Measurements from ENCODE around the gene ALDH2. TPM values are rescaled to one million over a fixed set of nuclear protein-coding genes. Genes with fewer than 3 reads are reported as not detected.

ALDH2 gene
- total RNA-seq, 4 donors from 2014 or later, result 70.2 to 120 (median 95.3) TPM

DNA sequence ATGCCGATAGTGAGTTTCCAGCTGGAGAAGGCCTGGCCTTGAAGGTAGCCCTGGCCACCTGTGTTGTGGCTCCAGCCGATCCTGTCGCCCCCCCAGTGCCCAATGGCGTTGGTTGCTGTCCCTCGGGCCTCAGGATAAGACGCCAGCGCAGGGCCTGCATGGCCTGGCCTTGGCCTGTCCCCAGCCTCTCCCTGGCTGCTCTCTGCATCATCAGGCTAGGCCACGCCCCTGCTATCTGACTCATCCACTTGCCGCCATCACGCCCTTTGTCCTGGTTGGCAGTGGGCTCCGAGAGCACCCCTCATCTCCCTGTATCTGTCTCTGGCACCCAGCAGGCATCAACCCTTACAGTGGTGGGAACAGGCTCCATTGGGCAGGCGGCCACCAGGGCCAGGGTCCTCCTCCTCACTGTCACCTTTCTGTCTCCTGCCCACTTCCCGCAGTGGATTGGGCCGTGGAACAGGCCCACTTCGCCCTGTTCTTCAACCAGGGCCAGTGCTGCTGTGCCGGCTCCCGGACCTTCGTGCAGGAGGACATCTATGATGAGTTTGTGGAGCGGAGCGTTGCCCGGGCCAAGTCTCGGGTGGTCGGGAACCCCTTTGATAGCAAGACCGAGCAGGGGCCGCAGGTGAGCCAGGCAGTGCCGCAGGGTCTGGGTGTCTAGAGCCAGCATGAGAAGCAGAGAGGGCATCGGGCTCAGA is 25.6 kb downstream of the ALDH2 start:
- no peak for TF ChIP-seq CTCF (IDR thresholded peaks at IDR 0.05)
- TF ChIP-seq POLR2A (IDR thresholded peaks at IDR 0.05), result no peak
- Histone ChIP-seq H3K4me3 (no peak overlapping the region), H3K9me3 (no peaks in the 10 kb centered on the region), H3K27me3 (no peaks in the 10 kb centered on the region), H3K27ac (peak overlapping the region in 1 of 4 donors; percentile 63), H3K36me3 (peaks cover 2 to 97% (median 29%) of the 10 kb centered on the region in 3 donors), H3K4me1 (peaks cover 0 to 13% (median 0%) of the 10 kb centered on the region in 4 donors)
- DNase-seq (ENCODE audit: low spot score in 2 of 2), result peak; percentile 32 to 45
- 86 to 87% methylated on average over 21 to 27 of the region's 27 CpGs for WGBS, 2 donors

GRCh38 chr12:111792856-111793235 is 26.1 kb downstream of the ALDH2 start:
- peak overlapping the region in 1 of 4 donors; percentile 63 for H3K27ac ChIP-seq
- WGBS, 2 donors, result 83 to 94% methylated on average over 3 of the region's 3 CpGs
- H3K4me3 ChIP-seq, result no peak overlapping the region
- H3K36me3 ChIP-seq, result peaks cover 2 to 97% (median 29%) of the 10 kb centered on the region in 3 donors
- DNase-seq (ENCODE audit: low spot score in 2 of 2), result no peak
- H3K27me3 ChIP-seq, result no peaks in the 10 kb centered on the region
- TF ChIP-seq EP300 (IDR thresholded peaks at IDR 0.05) (no peak), CTCF (IDR thresholded peaks at IDR 0.05) (no peak), POLR2A (IDR thresholded peaks at IDR 0.05) (no peak)
- no peaks in the 10 kb centered on the region for H3K9me3 ChIP-seq
- H3K4me1 ChIP-seq, result peaks cover 0 to 13% (median 0%) of the 10 kb centered on the region in 4 donors

DNA sequence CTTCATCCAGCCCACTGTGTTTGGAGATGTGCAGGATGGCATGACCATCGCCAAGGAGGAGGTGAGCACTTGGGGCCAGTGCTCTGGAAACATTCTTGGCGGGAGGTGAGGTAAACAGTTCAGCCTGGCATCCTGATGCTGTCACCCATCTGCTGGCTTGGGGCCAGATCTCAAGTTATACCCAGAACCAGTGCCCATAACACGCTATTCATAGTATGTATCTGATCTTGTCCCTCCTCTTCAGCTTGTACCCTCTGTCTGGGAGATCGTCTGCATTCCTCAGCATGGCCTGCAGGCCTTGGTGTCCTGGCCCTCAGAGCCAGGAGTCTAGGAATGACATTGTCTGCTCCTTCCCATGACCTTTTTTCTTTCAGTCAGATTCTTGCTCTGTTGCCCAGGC is 31.4 kb downstream of the ALDH2 start:
- no peak for TF ChIP-seq POLR2A (IDR thresholded peaks at IDR 0.05)
- peaks cover 0 to 100% (median 17%) of the 10 kb centered on the region in 3 donors for H3K36me3 ChIP-seq
- DNase-seq (ENCODE audit: low spot score in 2 of 2), result no peak
- WGBS, 2 donors, result 85 to 87% methylated on average over 4 of the region's 4 CpGs
- H3K9me3 ChIP-seq, result no peaks in the 10 kb centered on the region
- H3K27me3 ChIP-seq, result no peaks in the 10 kb centered on the region
- no peak overlapping the region for H3K4me3 ChIP-seq
- no peaks in the 10 kb centered on the region for H3K4me1 ChIP-seq
- no peak overlapping the region for H3K27ac ChIP-seq

DNA sequence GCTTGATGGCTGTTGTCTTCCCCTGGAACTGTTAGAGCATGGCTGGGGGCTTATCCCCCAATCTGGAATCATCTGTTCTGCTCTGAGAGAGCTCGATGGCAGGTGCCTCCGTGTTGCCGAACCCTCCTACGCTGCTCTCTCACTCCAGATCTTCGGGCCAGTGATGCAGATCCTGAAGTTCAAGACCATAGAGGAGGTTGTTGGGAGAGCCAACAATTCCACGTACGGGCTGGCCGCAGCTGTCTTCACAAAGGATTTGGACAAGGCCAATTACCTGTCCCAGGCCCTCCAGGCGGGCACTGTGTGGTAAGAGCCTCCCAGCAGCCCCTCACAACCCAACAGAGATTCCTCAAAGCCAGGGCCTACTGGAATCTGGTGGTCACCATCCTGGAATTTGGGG is 33.0 kb downstream of the ALDH2 start:
- no peak overlapping the region for H3K27ac ChIP-seq
- H3K36me3 ChIP-seq, result peaks cover 2 to 100% (median 17%) of the 10 kb centered on the region in 3 donors
- TF ChIP-seq POLR2A (IDR thresholded peaks at IDR 0.05) (no peak), CTCF (IDR thresholded peaks at IDR 0.05) (no peak), EP300 (IDR thresholded peaks at IDR 0.05) (no peak)
- H3K27me3 ChIP-seq, result no peaks in the 10 kb centered on the region
- 94 to 97% methylated on average over 9 of the region's 9 CpGs for WGBS, 2 donors
- no peak for DNase-seq (ENCODE audit: low spot score in 2 of 2)
- H3K4me1 ChIP-seq, result no peaks in the 10 kb centered on the region
- H3K4me3 ChIP-seq, result no peak overlapping the region
- no peaks in the 10 kb centered on the region for H3K9me3 ChIP-seq

- Histone ChIP-seq H3K9me3 (no peaks in the 10 kb centered on the region), H3K27ac (no peak overlapping the region), H3K27me3 (no peaks in the 10 kb centered on the region), H3K4me3 (no peak overlapping the region), H3K4me1 (no peaks in the 10 kb centered on the region), H3K36me3 (peaks cover 2 to 100% (median 8%) of the 10 kb centered on the region in 3 donors)
- DNase-seq (ENCODE audit: low spot score in 2 of 2), result no peak
- WGBS, 2 donors, result 91 to 94% methylated on average over 6 of the region's 6 CpGs
- TF ChIP-seq CTCF (IDR thresholded peaks at IDR 0.05) (no peak), EP300 (IDR thresholded peaks at IDR 0.05) (no peak), POLR2A (IDR thresholded peaks at IDR 0.05) (no peak)
Measured at GRCh38 chr12:111803038-111803626, 36.4 kb downstream of the ALDH2 start.

Data from tibial nerve (tissue), 4 donors.